WERI-Rb-1 (cell line): ENCODE data around the gene FXYD2.
"Not testable (repeated sequence)": the region's sequence is repeated elsewhere in the genome, so short reads cannot be mapped to it uniquely, and the experiment has no call there.

Source experiments
- DNase-seq: peaks from one replicate; pipeline ENCODE4 v3.0.0-alpha.2; 2020
- H3K27ac ChIP-seq: fragments of 250-450 bp; sonication (Bioruptor Pico); 2 replicates; pipeline ENCODE4 v1.5.1; 2020; ENCODE audit warnings: mild to moderate bottlenecking, moderate library complexity
- H3K27me3 ChIP-seq: fragments of 250-450 bp; sonication (Bioruptor Pico); 2 replicates; pipeline ENCODE4 v1.5.1; 2021; ENCODE audit warnings: mild to moderate bottlenecking, low read depth, moderate library complexity; ENCODE audit not compliant: insufficient read depth, severe bottlenecking
- H3K36me3 ChIP-seq: fragments of 250-450 bp; sonication (Bioruptor Pico); 2 replicates; pipeline ENCODE4 v1.5.1; 2020; ENCODE audit warnings: mild to moderate bottlenecking, moderate library complexity
- H3K4me3 ChIP-seq: 2 replicates; pipeline ENCODE4 v1.5.1; 2011; ENCODE audit warnings: low read depth, mild to moderate bottlenecking, control low read depth, low read length
- H3K9me3 ChIP-seq: fragments of 250-450 bp; sonication (Bioruptor Pico); 2 replicates; pipeline ENCODE4 v1.5.1; 2021; ENCODE audit warnings: mild to moderate bottlenecking, moderate library complexity; ENCODE audit not compliant: severe bottlenecking
- TF ChIP-seq, protein P1 (sequence below): IDR thresholded peaks from 2 replicates; pipeline ENCODE4 v1.5.1; 2011; ENCODE audit warnings: low read depth, mild to moderate bottlenecking, control low read depth, inconsistent platforms, low read length

FXYD2 gene

DNA sequence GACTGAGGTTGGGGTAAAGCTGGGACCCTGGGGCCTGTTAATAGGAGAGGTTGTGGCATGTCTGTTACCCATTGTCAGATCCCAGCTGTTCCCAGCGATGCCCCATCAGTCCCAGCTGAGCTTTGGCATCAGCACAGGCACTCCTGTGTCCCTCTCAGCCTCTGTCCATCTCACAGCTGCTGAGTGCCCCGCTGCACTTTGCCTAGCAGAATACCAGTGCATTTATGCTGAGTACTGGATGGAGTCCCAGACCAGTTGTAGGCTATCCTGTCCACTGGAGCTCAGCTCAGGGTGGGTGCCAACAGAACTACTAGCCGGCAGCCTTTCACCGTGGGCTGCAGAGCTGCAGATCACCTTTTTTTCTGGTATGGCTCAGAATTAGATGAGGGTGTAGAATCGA is 42.0 kb upstream of the FXYD2 start:
- DNase-seq, result no peak
- Histone ChIP-seq H3K9me3 (no peaks in the 10 kb centered on the region), H3K27me3 (no peaks in the 10 kb centered on the region), H3K4me3 (no peak overlapping the region), H3K36me3 (no peaks in the 10 kb centered on the region; the same call in 1 of the 2 replicates), H3K27ac (no peak overlapping the region)
- TF ChIP-seq, protein P1, sequence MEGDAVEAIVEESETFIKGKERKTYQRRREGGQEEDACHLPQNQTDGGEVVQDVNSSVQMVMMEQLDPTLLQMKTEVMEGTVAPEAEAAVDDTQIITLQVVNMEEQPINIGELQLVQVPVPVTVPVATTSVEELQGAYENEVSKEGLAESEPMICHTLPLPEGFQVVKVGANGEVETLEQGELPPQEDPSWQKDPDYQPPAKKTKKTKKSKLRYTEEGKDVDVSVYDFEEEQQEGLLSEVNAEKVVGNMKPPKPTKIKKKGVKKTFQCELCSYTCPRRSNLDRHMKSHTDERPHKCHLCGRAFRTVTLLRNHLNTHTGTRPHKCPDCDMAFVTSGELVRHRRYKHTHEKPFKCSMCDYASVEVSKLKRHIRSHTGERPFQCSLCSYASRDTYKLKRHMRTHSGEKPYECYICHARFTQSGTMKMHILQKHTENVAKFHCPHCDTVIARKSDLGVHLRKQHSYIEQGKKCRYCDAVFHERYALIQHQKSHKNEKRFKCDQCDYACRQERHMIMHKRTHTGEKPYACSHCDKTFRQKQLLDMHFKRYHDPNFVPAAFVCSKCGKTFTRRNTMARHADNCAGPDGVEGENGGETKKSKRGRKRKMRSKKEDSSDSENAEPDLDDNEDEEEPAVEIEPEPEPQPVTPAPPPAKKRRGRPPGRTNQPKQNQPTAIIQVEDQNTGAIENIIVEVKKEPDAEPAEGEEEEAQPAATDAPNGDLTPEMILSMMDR, result no peak

DNA sequence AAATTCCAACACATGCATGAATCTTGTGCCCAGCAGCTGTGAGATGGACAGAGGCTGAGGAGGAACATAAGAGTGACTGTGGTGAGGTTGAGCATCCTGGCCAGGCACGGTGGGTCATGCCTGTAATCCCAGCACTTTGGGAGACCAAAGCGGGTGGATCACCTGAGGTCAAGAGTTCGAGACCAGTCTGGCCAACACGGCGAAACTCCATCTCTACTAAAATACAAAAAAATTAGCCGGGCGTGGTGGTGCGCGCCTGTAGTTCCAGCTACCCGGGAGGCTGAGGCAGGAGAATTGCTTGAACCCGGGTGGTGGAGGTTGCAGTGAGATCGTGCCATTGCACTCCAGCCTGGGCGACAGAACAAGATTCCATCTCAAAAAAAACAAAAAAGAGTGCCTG is 41.0 kb upstream of the FXYD2 start:
- not testable (repeated sequence) for H3K36me3 ChIP-seq, H3K4me3 ChIP-seq, DNase-seq, H3K27me3 ChIP-seq, H3K27ac ChIP-seq, H3K9me3 ChIP-seq

DNA sequence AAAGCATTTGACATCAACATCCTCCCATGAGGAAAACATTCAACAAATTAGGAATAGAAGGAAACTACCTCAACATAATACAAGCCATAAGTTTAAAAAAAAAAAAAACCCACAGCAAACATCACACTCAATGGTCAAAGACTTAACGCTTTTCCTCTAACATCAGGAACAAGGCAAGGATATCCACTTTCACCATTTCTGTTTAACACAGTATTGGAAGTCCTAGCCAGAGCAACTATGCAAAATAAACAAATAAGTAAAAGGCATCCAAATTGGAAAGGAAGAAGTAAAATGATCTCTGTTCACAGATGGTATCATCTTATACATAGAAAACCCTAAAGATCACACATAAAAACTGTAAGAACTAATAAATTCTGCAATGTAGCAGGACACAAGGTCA is 38.8 kb upstream of the FXYD2 start:
- no peaks in the 10 kb centered on the region for H3K27me3 ChIP-seq
- TF ChIP-seq, protein P1, result no peak
- no peak for DNase-seq
- H3K36me3 ChIP-seq, result no peaks in the 10 kb centered on the region; the same call in 1 of the 2 replicates
- no peaks in the 10 kb centered on the region for H3K9me3 ChIP-seq
- no peak overlapping the region for H3K27ac ChIP-seq
- H3K4me3 ChIP-seq, result no peak overlapping the region

DNA sequence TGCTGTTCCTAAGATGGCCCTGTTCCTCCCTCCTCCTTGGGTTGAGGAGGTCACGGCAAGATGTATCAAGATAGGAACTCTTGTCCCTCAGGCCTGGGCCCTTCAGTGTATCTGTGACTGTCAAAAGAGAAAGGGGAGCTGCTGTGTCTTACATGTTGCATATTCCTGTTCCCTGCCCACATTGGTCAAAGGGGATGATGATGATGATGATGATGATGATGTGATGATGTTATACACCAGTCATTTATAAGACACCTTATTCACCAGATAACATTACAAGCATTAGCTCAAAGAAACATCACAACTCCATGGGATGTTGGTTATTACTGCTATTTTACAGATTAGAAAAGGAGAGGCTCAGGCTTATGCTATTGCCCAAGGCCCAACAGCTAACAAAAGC is 38.2 kb upstream of the FXYD2 start:
- H3K27ac ChIP-seq, result no peak overlapping the region
- no peaks in the 10 kb centered on the region; the same call in 1 of the 2 replicates for H3K36me3 ChIP-seq
- no peak for DNase-seq
- no peaks in the 10 kb centered on the region for H3K9me3 ChIP-seq
- no peak overlapping the region for H3K4me3 ChIP-seq
- H3K27me3 ChIP-seq, result no peaks in the 10 kb centered on the region
- TF ChIP-seq, protein P1, result no peak

DNA sequence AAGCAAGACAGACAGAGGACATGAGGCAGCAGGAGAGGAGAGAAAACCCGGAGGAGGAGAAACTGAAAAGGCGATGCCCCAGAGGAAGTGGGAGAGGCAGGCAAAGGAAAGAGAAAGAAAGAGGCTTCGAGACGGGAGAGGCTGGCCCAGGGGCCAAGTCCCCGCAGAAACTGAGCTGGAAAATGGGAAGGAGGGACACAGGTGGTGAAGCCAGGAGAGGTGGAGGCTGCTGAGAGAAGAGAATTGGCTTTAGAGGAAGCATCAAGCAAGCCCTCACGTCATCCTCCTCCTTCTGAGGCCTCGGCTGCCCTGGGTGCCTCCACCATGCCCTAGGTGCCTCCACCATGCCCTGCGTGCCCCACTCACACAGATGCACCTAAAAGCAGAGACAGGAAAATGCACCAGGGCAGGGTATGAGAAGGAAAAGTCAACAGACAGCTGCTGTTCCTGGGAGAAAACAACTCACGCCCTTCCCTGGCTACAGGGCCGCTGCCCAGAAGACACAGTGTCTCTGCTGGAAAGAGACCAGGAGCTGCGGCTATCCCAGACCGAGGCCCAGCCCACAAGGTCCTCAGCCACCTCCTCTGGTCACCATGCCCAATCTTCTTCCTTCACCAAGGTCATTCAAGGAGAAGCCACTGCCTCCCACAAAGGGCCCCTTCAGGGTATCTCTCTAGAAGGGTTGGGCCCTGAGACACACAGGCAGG is 37.6 kb upstream of the FXYD2 start:
- H3K9me3 ChIP-seq, result no peaks in the 10 kb centered on the region

DNA sequence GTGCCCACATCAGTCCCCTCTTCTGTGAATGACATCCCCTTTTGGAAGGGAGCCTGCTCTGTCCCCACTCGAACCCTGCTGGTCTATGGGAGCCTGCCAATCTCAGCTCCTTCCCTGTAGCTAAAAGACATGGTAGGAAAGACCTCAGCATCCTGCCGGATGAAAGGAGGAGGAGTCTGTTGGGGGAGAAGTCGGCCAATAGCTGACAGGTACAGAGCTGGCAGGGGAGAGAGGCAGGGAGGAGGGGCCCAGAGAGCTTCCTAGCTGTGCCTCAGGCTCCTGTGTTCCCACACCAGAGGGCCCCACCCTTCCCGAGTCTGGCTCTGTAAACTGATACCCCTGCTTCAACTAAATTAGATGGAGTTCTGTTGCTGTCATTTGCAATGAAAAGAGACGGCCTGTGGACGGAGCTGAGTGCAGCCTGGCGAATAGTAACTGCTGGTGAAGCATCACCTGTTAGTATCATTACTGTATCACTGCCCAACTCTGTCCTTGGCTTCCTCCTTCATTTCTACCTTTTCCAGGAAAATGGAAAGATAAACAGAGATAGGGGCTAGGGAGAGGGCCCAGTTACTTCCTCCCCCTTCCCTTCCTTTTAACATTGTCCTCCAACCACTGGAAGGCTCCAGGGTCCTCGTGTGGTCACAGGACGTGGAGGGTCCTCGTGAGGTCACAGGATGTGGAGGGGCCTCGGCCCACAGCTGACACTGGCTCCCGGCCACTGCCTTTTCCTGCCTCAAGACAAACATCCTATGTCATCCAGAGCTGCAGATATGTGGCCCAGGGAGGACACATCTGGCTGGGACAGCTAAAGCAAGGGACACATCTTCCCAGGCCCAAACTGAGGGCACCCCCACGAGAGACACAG is 36.8 kb upstream of the FXYD2 start:
- no peaks in the 10 kb centered on the region for H3K9me3 ChIP-seq
- H3K27ac ChIP-seq, result no peak overlapping the region
- H3K36me3 ChIP-seq, result no peaks in the 10 kb centered on the region; the same call in 1 of the 2 replicates
- H3K27me3 ChIP-seq, result no peaks in the 10 kb centered on the region
- TF ChIP-seq, protein P1, result no peak
- DNase-seq, result peak; percentile 39
- no peak overlapping the region for H3K4me3 ChIP-seq

More for the DNA sequence above, 37.6 kb upstream of the FXYD2 start:
- H3K27ac ChIP-seq, result no peak overlapping the region
- H3K4me3 ChIP-seq, result no peak overlapping the region
- DNase-seq, result no peak
- TF ChIP-seq, protein P1, result no peak
- no peaks in the 10 kb centered on the region; the same call in 1 of the 2 replicates for H3K36me3 ChIP-seq
- no peaks in the 10 kb centered on the region for H3K27me3 ChIP-seq
